Measurements from ENCODE around the gene PARVG.
"Not testable (repeated sequence)": the region's sequence is repeated elsewhere in the genome, so short reads cannot be mapped to it uniquely, and the experiment has no call there.

PARVG gene

GRCh38 chr22:44214764-44215163 lies 34.0 kb downstream of the PARVG start:
- no peak for DNase-seq

- no peak for DNase-seq
Measured at GRCh38 chr22:44215287-44215686, 34.6 kb downstream of the PARVG start.

GRCh38 chr22:44217346-44217745 lies 36.6 kb downstream of the PARVG start:
- DNase-seq, result no peak

GRCh38 chr22:44218071-44218470 lies 37.3 kb downstream of the PARVG start:
- DNase-seq, result no peak

GRCh38 chr22:44219101-44219870 lies 38.6 kb downstream of the PARVG start:
- DNase-seq, result no peak

GRCh38 chr22:44220727-44221680 lies 40.3 kb downstream of the PARVG start:
- no peak for DNase-seq

- DNase-seq, result no peak
Measured at GRCh38 chr22:44221710-44222475, 41.2 kb downstream of the PARVG start.

- DNase-seq, result no peak
Measured at GRCh38 chr22:44224166-44224565, 43.4 kb downstream of the PARVG start.

GRCh38 chr22:44225091-44225689 lies 44.5 kb downstream of the PARVG start:
- no peak for DNase-seq

GRCh38 chr22:44225812-44226211 lies 45.1 kb downstream of the PARVG start:
- no peak for DNase-seq

- no peak for DNase-seq
Measured at GRCh38 chr22:44229331-44229730, 48.6 kb downstream of the PARVG start.

- DNase-seq, result no peak
Measured at GRCh38 chr22:44229809-44230208, 49.1 kb downstream of the PARVG start.

GRCh38 chr22:44231233-44231632 lies 50.5 kb downstream of the PARVG start:
- DNase-seq, result no peak

- not testable (repeated sequence) for DNase-seq
Measured at GRCh38 chr22:44234372-44234771, 53.6 kb downstream of the PARVG start.

- no peak for DNase-seq
Measured at GRCh38 chr22:44237290-44237689, 56.6 kb downstream of the PARVG start.

GRCh38 chr22:44241121-44241520 lies 60.4 kb downstream of the PARVG start:
- DNase-seq, result not testable (repeated sequence)

- DNase-seq, result no peak
Measured at GRCh38 chr22:44242946-44243724, 62.4 kb downstream of the PARVG start.

- no peak for DNase-seq
Measured at GRCh38 chr22:44243761-44244160, 63.0 kb downstream of the PARVG start.

- no peak for DNase-seq
Measured at GRCh38 chr22:44244265-44244822, 63.6 kb downstream of the PARVG start.

- DNase-seq, result no peak
Measured at GRCh38 chr22:44245438-44245837, 64.7 kb downstream of the PARVG start.

- no peak for DNase-seq
Measured at GRCh38 chr22:44245867-44246266, 65.1 kb downstream of the PARVG start.

Data from inflammatory macrophage treated with lipopolysaccharide for 4 hours (primary cell).